Esophagus (tissue), 2 donors: ENCODE data around the gene DPP10. TPM values are rescaled to one million over a fixed set of nuclear protein-coding genes. Genes with fewer than 3 reads are reported as not detected.

Source experiments
- H3K27ac ChIP-seq, 2 donors: one replicate each; pipeline ENCODE4 v1.5.1; 2013; ENCODE audit warnings: low read depth in 2 of 2, mild to moderate bottlenecking in 2 of 2, inconsistent platforms in 1 of 2, low read length in 1 of 2, moderate library complexity in 1 of 2
- H3K27me3 ChIP-seq, 2 donors: one replicate each; pipeline ENCODE4 v1.6.1; 2013; ENCODE audit warnings: low read length in 2 of 2, control low read depth in 1 of 2, mild to moderate bottlenecking in 1 of 2; ENCODE audit not compliant: insufficient read depth in 2 of 2, control insufficient read depth in 1 of 2
- H3K36me3 ChIP-seq, 2 donors: one replicate each; pipeline ENCODE4 v1.6.1; 2013; ENCODE audit warnings: low read length in 1 of 2; ENCODE audit not compliant: control insufficient read depth in 2 of 2, insufficient read depth in 2 of 2
- H3K4me1 ChIP-seq, 2 donors: one replicate each; pipeline ENCODE4 v1.6.1; 2013; ENCODE audit warnings: low read length in 1 of 2; ENCODE audit not compliant: control insufficient read depth in 2 of 2, insufficient read depth in 2 of 2
- H3K4me3 ChIP-seq, 2 donors: one replicate each; pipeline ENCODE4 v1.5.1; 2013; ENCODE audit warnings: low read length in 2 of 2, mild to moderate bottlenecking in 2 of 2, low read depth in 1 of 2, moderate library complexity in 1 of 2
- H3K9me3 ChIP-seq, 2 donors: one replicate each; pipeline ENCODE4 v1.6.1; 2013; ENCODE audit warnings: mild to moderate bottlenecking in 2 of 2, low read depth in 1 of 2, low read length in 1 of 2, moderate library complexity in 1 of 2; ENCODE audit not compliant: control insufficient read depth in 2 of 2, insufficient read depth in 1 of 2
- WGBS, 2 donors: extraction: QIAGEN DNeasy Blood & Tissue Kit; methylation state at CpG; one replicate each; pipeline ENCODE4 v1.1.7; 2013; 5-methylcytosine and 5-hydroxymethylcytosine counted together
- polyA plus RNA-seq, 2 donors: library from polyadenylated mRNA; stranded (reverse); fragments of 200-250 nt; gene quantifications; one replicate each; pipeline ENCODE4 v1.2.3, GENCODE V29; 2013
- donor health status: healthy with polysubstance abuse.
- donor health status: Bipolar disorder and iron deficiency.

DPP10 gene
- polyA plus RNA-seq, 2 donors = 0.02 to 0.13 TPM

DNA sequence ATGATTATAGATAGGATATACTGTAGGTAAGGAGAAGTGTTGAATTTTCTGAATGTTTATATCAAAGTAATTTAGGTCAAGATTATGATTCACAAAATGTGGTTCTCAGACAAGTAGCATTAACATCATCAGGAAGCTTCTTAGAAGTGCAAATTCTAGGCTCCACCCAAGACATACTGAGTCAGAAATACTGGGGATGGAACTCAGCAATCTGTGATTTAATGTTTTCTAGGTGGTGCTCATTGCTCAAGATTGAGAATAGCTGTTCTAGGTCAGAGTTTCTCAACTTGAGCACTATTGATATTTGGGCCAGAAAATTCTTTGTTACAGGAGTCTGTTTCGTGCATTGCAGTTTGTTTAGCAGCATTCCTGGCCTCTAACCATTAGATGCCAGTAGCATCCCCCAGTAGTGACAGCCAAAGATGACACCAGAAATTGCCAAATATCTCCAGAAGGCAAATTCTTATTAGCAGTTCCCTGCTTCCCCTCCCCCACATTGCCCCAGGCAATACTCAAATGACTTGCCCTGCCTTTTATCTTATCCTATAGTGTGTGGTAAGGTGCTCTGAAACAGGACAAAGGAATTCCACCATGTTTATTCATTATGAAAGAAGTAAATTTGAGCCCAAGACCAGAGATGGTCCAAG is 1001.2 kb downstream of the DPP10 start:
- no peak overlapping the region for H3K27ac ChIP-seq
- no peaks in the 10 kb centered on the region for H3K4me1 ChIP-seq
- H3K27me3 ChIP-seq = no peaks in the 10 kb centered on the region
- H3K4me3 ChIP-seq = no peak overlapping the region
- no peaks in the 10 kb centered on the region for H3K36me3 ChIP-seq
- peaks cover 0 to 3% of the 10 kb centered on the region in 2 donors for H3K9me3 ChIP-seq
- 57 to 69% methylated on average over 1 of the region's 1 CpG for WGBS, 2 donors

DNA sequence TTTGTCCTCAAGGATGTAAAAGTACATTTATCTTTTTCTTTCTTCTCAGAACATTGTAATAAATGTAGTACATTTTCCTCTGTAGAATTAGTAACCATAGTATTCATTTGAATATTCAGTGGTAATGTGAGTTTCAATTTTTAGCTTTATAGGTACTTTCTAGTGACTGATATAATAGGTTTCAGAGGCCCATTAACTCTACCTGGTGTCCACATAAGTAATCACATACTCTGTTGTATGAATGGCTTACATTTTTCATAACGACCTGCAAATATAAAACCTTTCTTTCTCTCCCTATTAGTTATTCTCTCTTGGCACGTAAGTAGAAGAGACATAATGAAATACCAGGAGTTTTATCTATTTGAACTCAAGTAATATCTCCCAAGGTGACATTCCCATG is 1017.6 kb downstream of the DPP10 start:
- H3K4me1 ChIP-seq = no peaks in the 10 kb centered on the region
- H3K36me3 ChIP-seq = no peaks in the 10 kb centered on the region
- 61 to 73% methylated on average over 2 of the region's 2 CpGs for WGBS, 2 donors
- no peak overlapping the region for H3K4me3 ChIP-seq
- H3K9me3 ChIP-seq = no peaks in the 10 kb centered on the region
- no peak overlapping the region for H3K27ac ChIP-seq
- no peaks in the 10 kb centered on the region for H3K27me3 ChIP-seq

DNA sequence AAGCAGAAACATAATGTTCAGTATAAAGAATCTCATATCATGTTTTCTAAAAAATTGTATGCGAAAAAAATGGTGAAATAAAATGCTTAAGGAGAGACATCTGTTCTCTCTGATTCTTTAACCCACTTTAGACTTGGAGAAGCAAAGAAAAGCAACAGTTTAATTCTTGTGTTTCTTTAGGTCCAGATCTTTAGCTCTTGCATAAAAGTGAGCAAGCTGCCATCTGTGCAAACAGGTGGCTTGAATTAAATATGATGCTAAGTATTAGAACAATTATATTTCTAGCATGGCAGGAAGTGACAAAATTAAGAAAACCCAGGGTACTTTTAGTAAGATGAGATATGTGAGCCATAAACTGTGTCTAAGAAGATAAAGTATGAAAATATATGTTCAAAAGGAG is 1038.3 kb downstream of the DPP10 start:
- H3K27ac ChIP-seq = no peak overlapping the region
- H3K4me1 ChIP-seq = no peaks in the 10 kb centered on the region
- H3K9me3 ChIP-seq = peaks cover 0 to 3% of the 10 kb centered on the region in 2 donors
- 79% methylated on average over 1 of the region's 1 CpG for WGBS, 2 donors
- no peak overlapping the region for H3K4me3 ChIP-seq
- no peaks in the 10 kb centered on the region for H3K36me3 ChIP-seq
- no peaks in the 10 kb centered on the region for H3K27me3 ChIP-seq

DNA sequence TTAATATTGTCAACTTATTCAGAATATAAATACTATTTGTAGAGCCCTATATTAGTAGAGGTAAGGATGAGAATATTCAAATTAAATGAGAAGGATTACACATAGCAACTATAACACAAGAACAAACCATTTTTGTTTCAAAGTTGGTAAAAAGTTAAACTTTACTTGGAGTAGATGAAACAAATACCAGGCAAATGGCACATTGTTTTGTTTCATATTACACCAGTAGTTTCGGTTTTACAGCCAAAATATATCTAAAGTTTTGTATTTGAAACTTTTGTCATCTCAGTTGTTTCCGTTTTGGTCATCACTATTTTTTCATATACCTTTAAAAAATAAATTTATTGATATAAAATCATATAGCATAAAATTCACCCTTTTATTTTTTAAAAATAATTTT is 1039.4 kb downstream of the DPP10 start:
- 76 to 80% methylated on average over 2 of the region's 2 CpGs for WGBS, 2 donors

DNA sequence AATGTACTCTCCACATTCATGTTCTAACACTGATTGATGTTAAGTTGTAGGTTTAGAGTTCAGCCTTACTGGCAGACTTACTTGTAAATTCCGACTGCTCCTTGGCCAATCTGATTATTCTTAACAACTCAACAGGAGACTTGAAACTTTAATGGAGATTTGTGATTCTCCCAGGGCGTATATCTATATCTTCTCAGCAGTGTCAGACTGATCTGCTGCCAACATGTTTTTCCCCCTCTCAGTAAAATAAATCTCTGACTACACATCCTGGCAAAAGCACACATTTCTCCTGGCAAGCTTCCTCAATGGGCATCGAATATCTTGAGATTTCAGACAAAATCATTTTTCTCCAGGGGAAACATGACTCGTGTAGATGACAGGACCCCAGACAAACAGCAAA is 1041.2 kb downstream of the DPP10 start:
- Histone ChIP-seq H3K9me3 (no peaks in the 10 kb centered on the region), H3K4me1 (no peaks in the 10 kb centered on the region), H3K27me3 (no peaks in the 10 kb centered on the region), H3K27ac (no peak overlapping the region), H3K36me3 (no peaks in the 10 kb centered on the region), H3K4me3 (no peak overlapping the region)
- WGBS, 2 donors = 32 to 43% methylated on average over 4 of the region's 4 CpGs

More for the DNA sequence above, 1039.4 kb downstream of the DPP10 start:
- H3K36me3 ChIP-seq = no peaks in the 10 kb centered on the region
- H3K4me1 ChIP-seq = no peaks in the 10 kb centered on the region
- peaks cover 0 to 3% of the 10 kb centered on the region in 2 donors for H3K9me3 ChIP-seq
- H3K4me3 ChIP-seq = no peak overlapping the region
- H3K27me3 ChIP-seq = no peaks in the 10 kb centered on the region
- no peak overlapping the region for H3K27ac ChIP-seq

DNA sequence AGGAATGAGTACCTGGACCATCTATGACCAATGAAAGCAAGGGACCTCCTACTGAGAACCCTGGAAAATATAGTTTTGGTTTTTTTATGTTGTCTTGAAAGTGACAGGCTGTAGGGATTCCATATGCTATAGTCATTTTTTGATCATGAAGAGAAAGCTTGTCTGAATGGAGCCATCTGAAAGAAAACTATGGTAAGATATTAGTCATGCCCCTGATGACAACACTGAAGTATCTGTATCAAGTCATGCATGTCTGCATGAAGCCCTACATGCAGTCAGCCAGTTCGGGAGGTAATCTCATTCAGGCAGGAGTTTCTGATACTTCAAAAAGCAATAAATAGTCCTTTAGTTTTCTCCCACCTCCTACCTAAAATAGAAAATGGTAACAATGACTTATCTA is 1042.0 kb downstream of the DPP10 start:
- H3K27me3 ChIP-seq = no peaks in the 10 kb centered on the region
- WGBS, 2 donors = 41 to 44% methylated on average over 1 of the region's 1 CpG
- no peaks in the 10 kb centered on the region for H3K9me3 ChIP-seq

DNA sequence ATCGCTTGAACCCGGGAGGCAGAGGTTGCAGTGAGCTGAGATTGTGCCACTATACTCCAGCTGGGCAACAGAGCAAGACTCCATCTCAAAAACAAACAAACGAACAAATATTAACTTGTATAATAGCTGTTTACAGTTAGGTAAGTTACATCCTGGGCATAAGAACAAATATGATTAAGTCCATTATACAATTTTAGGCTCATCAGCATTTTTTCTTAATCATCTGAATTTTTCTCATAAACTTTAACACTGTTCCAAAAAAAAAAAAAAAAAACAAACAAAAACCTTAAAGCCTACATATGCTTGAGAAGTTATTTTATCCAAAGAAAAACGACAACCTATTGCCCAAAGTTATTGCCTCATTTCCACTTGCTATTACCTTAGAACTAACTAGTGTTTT is 1042.5 kb downstream of the DPP10 start:
- H3K4me1 ChIP-seq = no peaks in the 10 kb centered on the region
- no peaks in the 10 kb centered on the region for H3K36me3 ChIP-seq
- H3K27me3 ChIP-seq = no peaks in the 10 kb centered on the region
- no peak overlapping the region for H3K4me3 ChIP-seq
- H3K27ac ChIP-seq = no peak overlapping the region
- 71 to 79% methylated on average over 4 of the region's 4 CpGs for WGBS, 2 donors
- no peaks in the 10 kb centered on the region for H3K9me3 ChIP-seq

More for the DNA sequence above, 1042.0 kb downstream of the DPP10 start:
- no peaks in the 10 kb centered on the region for H3K4me1 ChIP-seq
- H3K4me3 ChIP-seq = no peak overlapping the region
- no peaks in the 10 kb centered on the region for H3K36me3 ChIP-seq
- no peak overlapping the region for H3K27ac ChIP-seq

DNA sequence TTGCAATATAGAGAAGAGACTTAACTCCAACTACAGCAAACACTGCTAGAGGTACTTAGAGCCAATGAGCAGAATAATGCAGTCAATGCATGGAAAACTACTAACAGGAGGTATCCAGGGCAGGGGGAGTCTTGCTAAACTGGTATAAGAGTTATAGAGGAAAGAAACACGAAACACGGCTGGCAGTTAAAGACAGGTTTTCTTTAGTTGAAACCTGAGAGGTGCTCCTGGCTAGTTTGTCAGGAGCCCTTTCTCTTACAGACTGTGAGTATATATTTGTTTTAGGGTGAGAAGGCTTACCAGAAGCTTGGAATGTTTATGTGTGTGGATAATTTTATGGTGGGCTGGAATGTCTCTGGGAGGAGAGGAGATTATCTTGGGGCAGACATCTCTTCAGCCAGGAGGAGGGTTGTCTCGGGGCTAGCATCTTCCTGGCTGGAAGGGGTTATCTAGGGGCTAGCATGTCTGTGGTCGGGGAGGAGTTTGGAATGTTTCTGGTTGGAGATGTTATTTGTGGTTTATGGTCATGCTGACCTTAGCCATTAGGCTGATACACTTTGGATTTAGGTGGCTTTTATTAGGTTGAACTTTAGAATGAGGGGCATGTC is 1048.8 kb downstream of the DPP10 start:
- Histone ChIP-seq H3K9me3 (no peaks in the 10 kb centered on the region), H3K27ac (no peak overlapping the region), H3K4me3 (no peak overlapping the region), H3K27me3 (no peaks in the 10 kb centered on the region), H3K36me3 (no peaks in the 10 kb centered on the region), H3K4me1 (no peaks in the 10 kb centered on the region)
- 37 to 52% methylated on average over 4 of the region's 4 CpGs for WGBS, 2 donors

DNA sequence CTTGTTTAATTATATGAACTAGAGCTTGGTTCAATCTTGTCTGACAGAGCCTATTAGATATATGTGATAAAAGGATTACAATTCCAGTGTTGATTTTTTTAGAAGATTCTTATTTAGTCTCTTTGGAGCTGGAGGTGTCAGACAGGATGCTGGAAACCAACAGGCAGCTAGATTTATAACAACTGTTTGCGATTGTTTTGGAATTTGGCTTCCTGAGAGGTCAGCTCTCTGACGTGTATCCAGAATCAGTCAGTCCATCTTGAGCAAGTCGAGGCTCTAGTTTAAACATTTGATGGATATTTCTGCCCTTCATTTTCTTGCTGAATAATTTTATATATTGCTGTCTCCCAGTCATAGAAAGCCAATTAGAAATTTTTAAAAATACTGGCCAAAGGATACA is 1062.9 kb downstream of the DPP10 start:
- H3K4me3 ChIP-seq = no peak overlapping the region
- 37 to 40% methylated on average over 3 of the region's 3 CpGs for WGBS, 2 donors
- no peaks in the 10 kb centered on the region for H3K36me3 ChIP-seq

DNA sequence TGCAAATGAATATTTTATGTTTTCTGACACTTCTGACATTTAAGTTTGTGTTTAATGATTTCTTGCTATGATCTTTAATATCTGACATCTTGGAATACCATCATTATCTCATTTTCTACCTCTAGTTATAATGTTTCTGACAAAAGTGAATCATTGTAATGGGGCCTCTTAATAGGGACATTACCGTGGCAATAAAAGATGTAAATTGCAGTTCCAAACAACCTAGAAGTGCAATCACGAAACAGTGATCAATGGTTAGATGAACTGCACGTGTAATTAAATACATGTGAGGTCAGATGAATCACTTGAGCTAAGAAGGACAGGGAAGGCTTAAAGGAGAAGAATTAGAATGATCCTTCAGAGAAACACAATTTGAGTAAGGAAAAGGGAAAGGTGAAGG is 1078.3 kb downstream of the DPP10 start:
- H3K4me3 ChIP-seq = no peak overlapping the region
- WGBS, 2 donors = 80 to 82% methylated on average over 3 of the region's 3 CpGs
- no peaks in the 10 kb centered on the region for H3K9me3 ChIP-seq
- no peaks in the 10 kb centered on the region for H3K36me3 ChIP-seq
- no peak overlapping the region for H3K27ac ChIP-seq
- H3K27me3 ChIP-seq = no peaks in the 10 kb centered on the region
- H3K4me1 ChIP-seq = no peaks in the 10 kb centered on the region

More for the DNA sequence above, 1062.9 kb downstream of the DPP10 start:
- Histone ChIP-seq H3K27ac (no peak overlapping the region), H3K9me3 (no peaks in the 10 kb centered on the region), H3K27me3 (no peaks in the 10 kb centered on the region), H3K4me1 (no peaks in the 10 kb centered on the region)
